ENCODE measurements around the gene ZSCAN5B. TPM values are rescaled to one million over a fixed set of nuclear protein-coding genes. Genes with fewer than 3 reads are reported as not detected.

The ZSCAN5B gene
- total RNA-seq, 4 donors from 2014 or later: not detected

DNA sequence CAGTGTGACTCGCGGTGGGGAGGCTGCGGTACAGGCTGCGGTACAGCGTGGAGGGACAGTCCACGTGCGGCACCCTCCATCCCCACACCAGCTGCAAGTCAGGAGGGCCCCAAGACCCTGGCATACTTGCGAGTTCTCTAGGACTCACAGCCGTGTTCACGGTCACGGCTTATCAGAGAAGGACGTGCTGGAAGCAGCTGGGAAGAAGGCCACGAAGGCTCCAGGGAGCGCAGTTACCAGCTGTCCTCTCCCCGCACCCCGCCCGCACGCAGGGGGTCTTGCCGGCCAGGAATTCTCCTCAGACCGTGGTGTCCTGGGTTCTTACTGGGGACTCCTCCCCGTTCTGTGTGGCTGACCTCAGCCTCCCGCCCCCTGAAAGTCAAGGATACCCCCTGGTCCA is 50.3 kb downstream of the ZSCAN5B start:
- TF ChIP-seq, protein P1, sequence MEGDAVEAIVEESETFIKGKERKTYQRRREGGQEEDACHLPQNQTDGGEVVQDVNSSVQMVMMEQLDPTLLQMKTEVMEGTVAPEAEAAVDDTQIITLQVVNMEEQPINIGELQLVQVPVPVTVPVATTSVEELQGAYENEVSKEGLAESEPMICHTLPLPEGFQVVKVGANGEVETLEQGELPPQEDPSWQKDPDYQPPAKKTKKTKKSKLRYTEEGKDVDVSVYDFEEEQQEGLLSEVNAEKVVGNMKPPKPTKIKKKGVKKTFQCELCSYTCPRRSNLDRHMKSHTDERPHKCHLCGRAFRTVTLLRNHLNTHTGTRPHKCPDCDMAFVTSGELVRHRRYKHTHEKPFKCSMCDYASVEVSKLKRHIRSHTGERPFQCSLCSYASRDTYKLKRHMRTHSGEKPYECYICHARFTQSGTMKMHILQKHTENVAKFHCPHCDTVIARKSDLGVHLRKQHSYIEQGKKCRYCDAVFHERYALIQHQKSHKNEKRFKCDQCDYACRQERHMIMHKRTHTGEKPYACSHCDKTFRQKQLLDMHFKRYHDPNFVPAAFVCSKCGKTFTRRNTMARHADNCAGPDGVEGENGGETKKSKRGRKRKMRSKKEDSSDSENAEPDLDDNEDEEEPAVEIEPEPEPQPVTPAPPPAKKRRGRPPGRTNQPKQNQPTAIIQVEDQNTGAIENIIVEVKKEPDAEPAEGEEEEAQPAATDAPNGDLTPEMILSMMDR (IDR thresholded peaks at IDR 0.05; ENCODE audit: low read depth): no peak

DNA sequence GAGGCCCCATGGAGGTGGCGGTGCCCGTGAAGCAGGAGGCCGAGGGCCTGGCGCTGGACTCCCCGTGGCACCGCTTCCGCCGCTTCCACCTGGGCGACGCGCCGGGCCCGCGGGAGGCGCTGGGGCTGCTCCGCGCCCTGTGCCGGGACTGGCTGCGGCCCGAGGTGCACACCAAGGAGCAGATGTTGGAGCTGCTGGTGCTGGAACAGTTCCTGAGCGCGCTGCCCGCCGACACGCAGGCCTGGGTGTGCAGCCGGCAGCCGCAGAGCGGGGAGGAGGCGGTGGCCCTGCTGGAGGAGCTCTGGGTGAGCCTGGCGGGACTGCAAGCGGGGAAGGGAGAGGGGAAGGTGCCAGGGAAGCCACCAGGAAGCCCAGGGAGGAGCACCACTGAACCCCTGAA is 50.7 kb downstream of the ZSCAN5B start:
- TF ChIP-seq, protein P1 (IDR thresholded peaks at IDR 0.05; ENCODE audit: low read depth): no peak

DNA sequence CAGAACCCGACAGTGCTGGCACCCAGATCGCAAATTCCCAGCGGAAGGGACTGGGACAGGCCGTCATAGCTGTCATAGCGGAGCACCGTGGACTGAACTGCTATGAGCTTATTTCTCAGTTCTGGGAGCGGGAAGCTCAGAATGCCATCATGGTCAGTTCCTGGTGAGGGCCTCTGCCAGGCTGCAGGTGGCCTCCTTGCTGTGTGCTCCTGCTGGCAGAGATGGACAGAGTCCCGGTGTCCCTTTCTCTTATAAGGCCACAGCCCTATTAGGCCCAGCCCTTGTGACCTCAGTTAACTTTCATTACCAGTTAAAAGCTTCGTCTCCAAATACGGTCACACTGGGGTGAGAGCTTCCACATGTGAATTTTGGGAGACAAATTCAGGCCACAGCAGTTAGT is 51.9 kb downstream of the ZSCAN5B start:
- TF ChIP-seq, protein P1 (IDR thresholded peaks at IDR 0.05; ENCODE audit: low read depth): no peak

DNA sequence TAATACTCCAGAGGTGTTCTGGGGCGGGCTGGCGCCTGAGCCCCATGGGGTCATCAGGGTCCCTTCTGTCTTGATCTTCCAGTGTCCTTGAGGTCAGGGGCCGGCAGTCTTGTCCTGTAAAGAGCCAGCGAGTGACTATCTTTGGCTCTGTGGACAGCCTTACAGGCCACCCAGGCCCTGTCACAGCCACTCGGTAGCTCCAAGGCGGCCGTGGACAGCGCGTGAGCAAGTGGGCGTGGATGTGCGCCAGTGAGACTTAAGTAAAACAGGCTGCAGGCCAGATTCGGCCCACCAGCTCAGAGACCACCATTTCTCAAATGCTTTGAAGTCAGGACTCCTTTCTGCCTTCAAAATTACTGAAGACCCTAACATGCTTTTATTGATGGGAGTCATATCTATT is 52.8 kb downstream of the ZSCAN5B start:
- TF ChIP-seq, protein P1 (IDR thresholded peaks at IDR 0.05; ENCODE audit: low read depth): no peak

DNA sequence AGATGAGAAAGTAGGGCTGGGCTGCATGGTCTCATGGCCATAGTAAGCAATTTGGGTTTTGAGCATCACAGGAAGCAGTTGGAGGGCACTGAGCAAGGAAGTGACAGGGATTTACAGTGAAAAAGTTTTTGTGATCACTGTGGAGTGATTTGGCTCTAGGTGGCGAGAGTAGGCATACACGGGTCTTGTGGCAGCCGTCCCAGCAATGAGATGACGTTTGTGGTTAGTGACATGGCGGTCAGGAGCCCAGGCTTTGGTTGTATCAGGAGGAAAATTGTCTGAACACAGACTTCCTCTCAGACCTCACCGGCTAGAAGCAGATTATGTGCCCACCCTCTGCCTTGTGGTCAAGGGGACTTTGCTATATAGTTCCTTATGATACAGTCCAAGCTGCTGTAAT is 53.2 kb downstream of the ZSCAN5B start:
- TF ChIP-seq, protein P1 (IDR thresholded peaks at IDR 0.05; ENCODE audit: low read depth): no peak

DNA sequence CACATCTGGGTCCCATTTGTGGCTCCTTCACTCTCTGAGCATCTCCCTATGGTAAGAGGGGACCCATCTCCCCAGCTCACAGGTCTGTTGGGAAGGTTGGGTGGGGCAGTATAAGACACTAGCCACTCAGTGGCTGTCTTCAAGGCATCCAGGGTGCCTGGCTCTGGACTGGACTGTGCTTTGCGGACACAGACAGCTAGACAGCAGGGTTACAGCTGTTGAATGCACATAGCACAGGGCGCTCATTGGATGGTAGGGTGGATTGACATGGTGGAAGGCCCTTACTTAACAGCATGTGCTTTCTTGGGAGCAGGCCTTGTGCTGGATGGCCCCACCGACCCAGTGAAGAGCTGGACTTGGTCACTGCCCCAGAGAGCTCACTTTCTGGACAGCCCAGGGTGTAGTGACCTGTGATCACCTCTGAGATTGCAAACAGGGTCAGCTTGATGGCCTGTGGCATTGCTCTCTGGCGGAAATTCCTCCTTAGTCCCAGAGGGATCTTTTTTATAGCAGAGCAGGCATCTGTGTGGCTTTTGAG is 54.6 kb downstream of the ZSCAN5B start:
- TF ChIP-seq, protein P1 (IDR thresholded peaks at IDR 0.05; ENCODE audit: low read depth): no peak

DNA sequence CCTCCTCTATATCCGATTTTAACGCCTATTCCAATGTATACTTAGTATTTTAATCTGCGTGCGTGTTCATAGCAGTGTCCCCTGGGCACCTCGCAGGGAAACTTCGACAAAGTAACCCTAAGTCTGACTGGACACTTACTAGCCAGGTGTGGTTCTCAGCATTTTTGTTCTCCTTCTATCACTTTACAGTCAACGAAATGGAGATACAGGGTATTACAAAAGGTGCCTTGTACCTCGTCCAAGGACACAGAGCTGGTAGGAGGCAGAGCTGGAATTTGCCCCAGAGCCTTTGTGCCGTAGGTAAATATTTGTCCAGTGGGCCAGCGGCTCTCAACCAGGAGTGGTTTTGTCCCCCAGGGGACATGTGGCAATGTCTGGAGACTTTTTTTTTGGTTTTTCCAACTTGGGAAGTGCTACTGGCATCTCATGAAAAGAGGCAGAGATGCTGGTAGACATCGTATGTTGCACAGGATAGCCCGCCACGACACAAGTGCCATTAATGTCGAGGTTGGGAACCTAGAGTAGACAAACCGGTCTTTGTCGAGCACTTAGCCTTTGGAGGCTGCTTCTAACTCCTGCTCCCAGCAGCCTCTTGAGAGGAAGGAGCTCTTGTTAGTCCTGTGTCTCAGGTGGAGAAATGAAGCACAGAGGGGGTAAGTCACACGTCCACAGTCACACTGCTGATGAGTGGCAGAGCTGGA is 55.3 kb downstream of the ZSCAN5B start:
- TF ChIP-seq, protein P1 (IDR thresholded peaks at IDR 0.05; ENCODE audit: low read depth): no peak

All from subcutaneous adipose tissue (tissue), 4 donors.